Fibroblast of lung (primary cell): ENCODE results near the gene FMNL2.

Experiments
- EZH2 ChIP-seq: IDR thresholded peaks from 2 replicates; pipeline ENCODE4 v1.5.1; 2012; ENCODE audit warnings: low read length, control low read depth, mild to moderate bottlenecking; ENCODE audit errors: missing control alignments
- TF ChIP-seq, protein P1 (sequence below), 2 donors: IDR thresholded peaks in 1 of 2; conservative IDR thresholded peaks in 1 of 2; 1 replicate in 1 of 2; 2 replicates in 1 of 2; pipeline ENCODE4 v1.5.1; 2011 to 2012; ENCODE audit warnings: low read length in 2 of 2, control low read depth in 1 of 2, inconsistent platforms in 1 of 2, low read depth in 1 of 2, mild to moderate bottlenecking in 1 of 2

DNA sequence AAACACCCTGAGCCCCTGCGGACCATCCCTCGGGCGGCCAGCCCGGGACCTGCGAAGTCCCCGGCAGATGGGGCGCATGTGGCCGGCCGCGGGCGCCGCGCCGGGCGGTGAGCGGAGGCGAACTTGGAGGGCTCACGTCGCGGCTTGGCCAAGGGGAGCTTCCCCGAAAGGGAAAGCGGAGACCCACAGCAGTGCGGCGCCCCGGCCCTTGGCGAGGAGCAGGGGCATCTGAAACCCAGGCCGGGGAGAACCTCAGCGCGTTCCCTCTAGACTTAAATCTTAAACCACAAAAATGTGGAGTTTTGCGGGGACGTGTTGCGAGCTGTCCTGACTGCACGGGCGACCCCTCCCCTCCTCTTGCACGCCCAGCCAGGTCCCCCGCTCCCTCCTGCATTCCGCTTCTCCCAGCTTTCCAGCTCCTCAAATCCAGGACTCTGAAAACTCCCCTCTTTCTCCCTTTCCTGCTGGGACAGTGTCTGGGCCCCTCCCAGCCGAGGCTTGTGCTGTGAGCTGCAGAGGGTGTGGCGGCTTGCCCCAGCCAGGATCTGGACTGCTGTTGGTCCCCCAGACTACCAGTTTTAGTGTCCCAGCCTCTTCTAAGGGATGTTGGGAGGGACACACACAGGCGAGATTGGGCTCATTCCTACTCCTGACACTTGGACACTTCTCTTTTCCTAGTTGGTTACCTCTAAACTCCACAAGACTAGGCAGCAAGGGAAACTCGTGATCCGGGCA, 1.3 kb downstream of the FMNL2 start:
- no peak for TF ChIP-seq EZH2
- TF ChIP-seq, protein P1, sequence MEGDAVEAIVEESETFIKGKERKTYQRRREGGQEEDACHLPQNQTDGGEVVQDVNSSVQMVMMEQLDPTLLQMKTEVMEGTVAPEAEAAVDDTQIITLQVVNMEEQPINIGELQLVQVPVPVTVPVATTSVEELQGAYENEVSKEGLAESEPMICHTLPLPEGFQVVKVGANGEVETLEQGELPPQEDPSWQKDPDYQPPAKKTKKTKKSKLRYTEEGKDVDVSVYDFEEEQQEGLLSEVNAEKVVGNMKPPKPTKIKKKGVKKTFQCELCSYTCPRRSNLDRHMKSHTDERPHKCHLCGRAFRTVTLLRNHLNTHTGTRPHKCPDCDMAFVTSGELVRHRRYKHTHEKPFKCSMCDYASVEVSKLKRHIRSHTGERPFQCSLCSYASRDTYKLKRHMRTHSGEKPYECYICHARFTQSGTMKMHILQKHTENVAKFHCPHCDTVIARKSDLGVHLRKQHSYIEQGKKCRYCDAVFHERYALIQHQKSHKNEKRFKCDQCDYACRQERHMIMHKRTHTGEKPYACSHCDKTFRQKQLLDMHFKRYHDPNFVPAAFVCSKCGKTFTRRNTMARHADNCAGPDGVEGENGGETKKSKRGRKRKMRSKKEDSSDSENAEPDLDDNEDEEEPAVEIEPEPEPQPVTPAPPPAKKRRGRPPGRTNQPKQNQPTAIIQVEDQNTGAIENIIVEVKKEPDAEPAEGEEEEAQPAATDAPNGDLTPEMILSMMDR (conservative IDR thresholded peaks at IDR 0.05 in 1 of 2, IDR thresholded peaks at IDR 0.05 in 1 of 2; ENCODE audit: low read depth in 1 of 2, low read length in 2 of 2), result no peak
